Stimulated activated CD4-positive, alpha-beta T cell treated with anti-CD3 and anti-CD28 coated beads, TNF-alpha, amount 100 ng/mL, for 48 hours (primary cell): ENCODE data around the gene NFKBIA.
A peak's percentile ranks its signal among the peaks of the same experiment; 100 is the strongest.
"Not testable (repeated sequence)": the region's sequence is repeated elsewhere in the genome, so short reads cannot be mapped to it uniquely, and the experiment has no call there.

Experiments used
- DNase-seq, 3 donors: peaks; one replicate each; pipeline ENCODE4 v3.0.0-alpha.2; 2020; ENCODE audit warnings: low read depth in 3 of 3

Gene NFKBIA

GRCh38 chr14:35368583-35369392 is 35.8 kb downstream of the NFKBIA start:
- no peak for DNase-seq

DNA sequence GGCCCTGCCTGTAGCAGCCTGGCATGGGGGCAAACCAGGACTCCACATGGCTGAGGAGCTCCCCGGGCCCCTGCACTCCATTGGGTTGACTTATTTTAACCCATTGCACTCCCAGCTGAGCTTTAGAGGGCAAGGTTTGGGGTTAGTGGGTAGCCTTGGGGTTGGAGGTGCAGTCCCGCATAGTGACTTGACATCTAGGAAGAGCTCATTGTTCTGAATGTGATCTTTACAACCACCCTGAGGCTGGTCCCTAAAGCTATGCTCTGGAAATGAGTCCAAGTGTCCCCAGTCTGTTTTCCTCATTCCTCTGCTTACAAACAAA is 36.4 kb downstream of the NFKBIA start:
- DNase-seq: no peak

- no peak for DNase-seq
These were observed 37.5 kb downstream of the NFKBIA start for GRCh38 chr14:35367056-35367372.

DNA sequence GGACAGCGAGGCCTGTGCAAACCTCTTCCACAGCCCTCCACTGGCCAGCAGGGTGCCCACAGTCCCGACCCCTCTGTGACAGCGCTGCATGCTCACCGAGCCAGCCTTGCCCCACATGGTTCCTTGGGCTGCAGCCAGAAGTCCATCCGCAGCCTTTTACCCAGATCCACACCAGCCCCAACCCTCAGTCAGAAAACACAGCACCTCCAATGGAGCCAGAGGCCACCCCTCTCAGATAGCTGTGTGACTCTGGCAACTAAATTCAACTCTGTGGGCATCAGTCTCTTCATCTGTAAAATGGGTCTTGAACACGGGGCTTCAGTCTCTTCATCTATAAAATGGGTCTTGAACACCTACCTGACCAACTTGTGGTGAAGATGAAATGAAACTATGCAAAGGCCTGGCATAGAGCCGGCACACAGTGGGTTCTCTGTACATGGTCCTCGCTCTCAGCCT is 38.0 kb downstream of the NFKBIA start:
- DNase-seq: no peak

GRCh38 chr14:35366056-35366451 is 38.5 kb downstream of the NFKBIA start:
- DNase-seq: peak in 2 of 3 donors; percentile 21 to 31

GRCh38 chr14:35365130-35366055 is 39.2 kb downstream of the NFKBIA start:
- peak; percentile 68 to 85 (median 81) for DNase-seq

DNA sequence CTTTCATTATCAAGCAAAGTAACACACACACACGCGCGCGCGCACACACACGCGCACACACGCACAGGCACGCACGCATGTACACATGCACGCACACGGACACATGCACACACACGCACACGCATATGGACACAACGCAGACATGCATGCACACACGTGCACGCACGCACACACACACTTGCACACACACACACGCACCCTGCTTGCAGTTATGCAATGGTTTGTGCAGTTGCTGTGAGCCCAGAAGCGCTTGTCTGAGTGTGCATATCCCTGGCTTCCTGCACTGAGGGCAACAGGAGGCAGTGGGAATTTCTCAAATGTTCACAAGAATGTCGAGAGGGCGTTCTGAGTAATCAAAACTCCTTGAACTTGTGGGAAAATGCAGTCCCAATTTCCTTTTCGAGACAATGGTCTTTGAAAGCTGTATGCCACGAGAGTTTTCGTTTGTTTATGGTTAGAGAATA is 41.6 kb downstream of the NFKBIA start:
- DNase-seq: no peak

- no peak for DNase-seq
These were observed 42.1 kb downstream of the NFKBIA start for GRCh38 chr14:35362450-35362849.

DNA sequence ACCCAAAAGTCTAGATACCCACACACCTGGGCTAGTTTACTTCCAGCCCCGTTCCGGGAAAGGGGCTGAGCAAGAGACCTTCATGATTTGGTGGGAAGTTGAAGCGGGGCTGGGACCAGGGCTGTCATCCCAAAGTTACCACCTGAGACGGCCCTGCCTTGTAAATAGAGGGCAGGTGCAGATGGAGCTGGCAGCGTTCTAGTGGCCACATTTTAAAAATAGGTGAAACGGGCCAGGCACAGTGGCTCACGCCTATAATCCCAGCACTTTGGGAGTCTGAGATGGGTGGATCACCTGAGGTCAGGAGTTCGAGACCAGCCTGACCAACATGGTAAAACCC is 43.4 kb downstream of the NFKBIA start:
- no peak for DNase-seq

DNA sequence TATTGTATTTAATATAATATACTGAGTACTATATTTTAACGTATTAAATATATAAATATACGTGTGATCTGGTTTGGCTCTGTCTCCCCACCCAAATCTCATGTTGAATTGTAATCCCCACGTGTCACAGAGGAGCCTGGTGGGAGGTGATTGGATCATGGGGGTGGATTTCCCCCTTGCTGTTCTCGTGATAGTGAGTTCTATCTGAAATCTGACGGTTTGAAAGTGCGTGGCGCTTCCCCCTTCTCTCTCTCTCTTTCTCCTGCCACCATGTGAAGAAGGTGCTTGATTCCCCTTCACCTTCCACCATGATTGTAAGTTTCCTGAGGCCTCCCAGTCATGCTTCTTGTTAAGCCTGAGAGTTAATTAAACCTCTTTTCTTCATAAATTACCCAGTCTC is 44.9 kb downstream of the NFKBIA start:
- not testable (repeated sequence) for DNase-seq

DNA sequence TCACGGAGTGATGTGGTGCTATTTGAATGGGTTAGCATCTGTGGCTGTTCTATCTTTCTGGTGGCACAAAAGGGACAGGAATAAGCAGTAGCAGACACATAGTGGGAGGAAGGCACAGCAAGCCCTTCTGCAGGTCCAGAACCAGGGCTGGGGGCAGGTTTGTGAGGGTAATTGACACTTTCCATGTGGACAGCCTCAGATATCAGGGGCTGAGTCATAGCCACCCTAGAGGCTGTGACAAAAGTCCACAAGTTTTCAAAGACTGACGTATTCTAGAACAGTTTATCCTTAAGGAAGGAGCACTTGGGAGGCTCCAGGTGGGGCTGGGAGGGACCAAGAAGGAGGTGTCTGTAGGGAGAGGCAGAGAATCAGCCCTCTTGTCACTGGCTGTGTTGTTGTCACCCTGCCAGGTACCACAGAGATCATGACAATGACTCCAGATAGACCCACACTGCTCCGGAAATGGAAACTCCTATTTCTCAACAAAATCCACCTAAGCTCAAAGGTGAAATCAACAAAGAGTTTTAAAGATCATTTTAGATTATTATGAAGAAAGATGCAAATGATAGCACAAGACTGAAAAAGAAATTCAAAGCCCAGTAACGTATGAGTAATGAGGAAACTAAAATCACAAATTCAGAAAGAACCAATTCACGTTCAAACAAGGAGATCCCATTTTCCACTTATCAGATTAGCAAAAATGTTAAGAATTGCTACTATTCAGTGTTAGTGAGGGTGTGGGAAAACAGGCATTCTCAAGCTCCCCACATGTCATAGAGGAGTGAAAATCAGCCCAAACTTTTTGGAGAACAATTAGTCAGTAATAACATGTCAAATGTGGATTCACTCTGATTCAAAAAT is 48.3 kb downstream of the NFKBIA start:
- DNase-seq: peak in 2 of 3 donors; percentile 50 to 53

- not testable (repeated sequence) for DNase-seq
These were observed 49.3 kb downstream of the NFKBIA start for GRCh38 chr14:35355235-35355634.

DNA sequence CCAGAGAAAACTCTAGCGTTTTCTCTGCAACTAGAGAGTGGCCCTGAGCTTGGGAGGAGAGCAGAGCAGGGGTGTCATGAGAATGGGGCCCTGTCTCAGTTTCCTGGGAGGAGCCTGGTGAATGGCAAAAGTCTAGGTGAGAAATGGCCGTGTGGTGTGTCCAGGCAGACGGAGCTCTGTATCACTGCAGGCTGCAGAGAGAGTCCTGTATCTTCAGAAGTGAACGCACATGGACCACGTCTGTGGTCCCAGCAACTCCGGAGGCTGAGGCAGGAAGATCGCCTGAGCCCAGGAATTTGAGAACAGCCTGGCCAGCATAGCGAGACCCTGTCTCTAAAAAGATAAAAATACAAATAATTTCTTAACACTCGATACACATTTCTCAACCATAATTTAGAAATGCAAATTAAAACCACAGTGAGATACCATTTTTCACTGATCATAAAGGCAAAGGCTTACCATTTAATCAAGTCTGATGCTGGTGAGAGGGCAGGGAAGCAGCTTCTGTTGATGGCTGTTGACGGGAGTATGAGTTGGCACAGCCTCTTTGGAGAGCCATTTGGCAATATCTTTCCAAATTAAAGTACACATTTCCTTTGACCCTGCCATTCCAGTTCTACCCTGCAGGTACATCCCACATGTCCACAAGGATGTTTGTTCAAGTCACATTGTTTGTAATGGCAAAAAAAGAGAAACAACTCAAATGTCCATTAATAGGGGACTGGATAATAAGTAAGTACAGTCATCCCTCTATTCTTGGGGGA is 51.0 kb downstream of the NFKBIA start:
- DNase-seq: no peak

- DNase-seq: no peak
These were observed 52.0 kb downstream of the NFKBIA start for GRCh38 chr14:35352274-35353233.

DNA sequence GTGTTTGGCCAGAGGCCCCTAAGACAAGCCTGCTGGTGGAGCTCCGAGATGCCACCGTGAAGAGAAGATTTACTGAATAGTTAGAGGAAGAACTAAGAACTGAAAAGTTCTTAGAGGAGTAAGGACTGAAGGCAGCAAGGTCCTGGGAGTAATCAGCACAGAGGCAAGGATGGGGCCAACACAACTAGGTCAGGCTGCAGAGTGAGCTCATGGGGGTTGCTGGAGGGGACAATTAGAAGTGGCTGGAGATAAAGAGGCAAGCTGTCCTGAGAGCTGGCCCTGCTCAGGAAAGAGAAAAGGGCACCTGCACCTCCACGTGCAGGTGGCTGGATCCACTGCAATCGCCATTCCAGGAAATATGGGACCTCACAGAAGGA is 52.7 kb downstream of the NFKBIA start:
- no peak for DNase-seq
